ENCODE data around the gene PRPF39. TPM values are rescaled to one million over a fixed set of nuclear protein-coding genes. Genes with fewer than 3 reads are reported as not detected.

The PRPF39 gene
- total and polyA plus RNA-seq, 2 experiments from 2014 or later: 18.6 to 19.8 TPM

DNA sequence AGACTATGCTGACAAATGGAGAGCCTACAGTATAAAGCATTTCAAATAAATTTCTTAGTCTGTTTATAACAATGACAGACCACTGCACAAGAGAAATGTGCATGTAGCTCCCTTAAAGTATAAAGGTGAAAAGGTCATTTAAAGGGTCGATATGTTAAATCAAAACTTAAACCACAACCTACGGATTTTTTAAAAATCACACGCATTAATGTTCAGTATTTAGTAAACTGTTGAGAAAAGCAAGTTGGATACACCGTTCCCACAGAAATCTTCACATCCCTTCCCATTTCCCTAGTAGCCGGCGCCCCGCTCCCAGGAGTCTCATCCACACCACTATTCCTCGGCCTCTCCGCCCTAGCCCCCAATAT is 49.8 kb downstream of the PRPF39 start:
- peak overlapping the region; percentile 93 for H3K9ac ChIP-seq
- TF ChIP-seq EZH2phosphoT487 (IDR thresholded peaks at IDR 0.05; ENCODE audit: insufficient read depth, low read depth): no peak
- TF ChIP-seq EZH2 (IDR thresholded peaks at IDR 0.05; ENCODE audit: insufficient read depth, poor library complexity, severe bottlenecking): no peak
- H3K27ac ChIP-seq: peak overlapping the region; percentile 76
- peaks cover 21% of the 10 kb centered on the region; the same call in 1 of the 2 replicates for H3F3A ChIP-seq (ENCODE audit: insufficient read depth)
- no peaks in the 10 kb centered on the region for H3K9me2 ChIP-seq (ENCODE audit: insufficient read depth)
- H3K4me3 ChIP-seq: peak overlapping the region; percentile 90
- H3K4me1 ChIP-seq (ENCODE audit: insufficient read depth): peaks cover 21% of the 10 kb centered on the region
- H3K36me3 ChIP-seq (ENCODE audit: low read depth): peaks cover 7% of the 10 kb centered on the region; the same call in 1 of the 2 replicates
- H3K4me2 ChIP-seq (ENCODE audit: unreplicated experiment): peak overlapping the region; percentile 90
- no peaks in the 10 kb centered on the region for H3K9me3 ChIP-seq (ENCODE audit: low read depth)
- no peaks in the 10 kb centered on the region for H3K27me3 ChIP-seq (replicated peaks; ENCODE audit: insufficient read depth)
- in situ Hi-C loops (cut with MboI): no loop called here
- no peaks in the 10 kb centered on the region; the same call in 1 of the 2 replicates for H4K20me1 ChIP-seq (ENCODE audit: insufficient read depth)
- WGBS, 2 experiments (ENCODE audit: low coverage in 1 of 2, low lambda C conversion rate in 2 of 2, missing lambda C conversion rate in 2 of 2): 1% methylated on average over 9 of the region's 9 CpGs
- DNase-seq: no peak
- H3K79me2 ChIP-seq (ENCODE audit: insufficient read depth): peaks cover 78% of the 10 kb centered on the region
- H2AFZ ChIP-seq: peak overlapping the region; percentile 100

DNA sequence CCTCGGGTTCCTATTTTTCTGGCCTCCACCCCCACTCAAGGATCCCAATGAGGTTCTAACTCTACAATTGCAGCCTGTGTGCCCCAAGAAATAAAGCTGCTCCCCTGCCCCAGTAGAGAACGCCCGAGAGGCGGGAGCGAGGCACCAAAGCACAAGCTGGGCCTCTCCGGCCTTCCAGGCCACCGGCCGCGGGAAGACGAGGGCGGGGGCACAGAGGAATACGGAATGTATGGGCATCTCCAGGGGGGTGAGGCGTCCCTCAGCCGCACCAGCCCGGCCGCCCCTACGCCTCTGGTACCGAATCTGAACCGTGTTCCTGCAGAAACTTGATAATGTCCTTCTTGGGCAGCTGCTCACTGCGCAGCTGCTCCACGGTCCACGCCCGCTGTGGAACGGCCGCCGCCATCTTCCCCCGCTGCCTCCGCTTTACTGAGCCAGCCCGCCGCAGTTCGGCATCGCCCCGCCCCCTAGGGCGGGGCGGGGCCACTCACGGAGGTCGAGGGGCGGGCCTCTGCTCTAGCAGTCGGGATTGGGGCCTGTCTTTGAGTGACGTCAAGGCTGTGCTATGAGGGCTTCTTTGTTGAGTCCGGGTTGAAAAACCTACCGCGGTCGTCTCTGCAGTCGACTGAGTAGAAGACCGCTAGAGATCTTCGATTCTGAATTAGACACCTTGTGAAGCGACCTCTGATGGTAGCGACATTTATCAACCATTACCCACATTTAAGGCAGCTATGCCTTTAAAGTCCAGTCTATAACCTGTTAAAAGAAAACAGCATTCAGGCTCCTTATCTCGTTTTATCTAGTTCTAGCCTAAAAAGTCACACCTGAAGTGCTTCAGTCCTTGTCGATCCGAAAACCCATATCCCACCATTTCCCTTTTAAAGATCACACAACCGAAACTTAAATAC is 50.4 kb downstream of the PRPF39 start, which contains the start of gene FKBP3:
Gene FKBP3 (minus strand): TSS at position 431 of the 908 bp plus-strand sequence. CDS start 25 bp downstream, at position 406.
- Histone ChIP-seq H3K27ac (peak within 1 kb of the TSS; percentile 76), H3K9me3 (ENCODE audit: low read depth) (no peaks in the 10 kb centered on the region), H3K79me2 (ENCODE audit: insufficient read depth) (peaks cover 78% of the 10 kb centered on the region), H3K9me2 (ENCODE audit: insufficient read depth) (no peaks in the 10 kb centered on the region), H3K27me3 (replicated peaks; ENCODE audit: insufficient read depth) (no peaks in the 10 kb centered on the region), H3K9ac (peak within 1 kb of the TSS; percentile 93), H4K20me1 (ENCODE audit: insufficient read depth) (no peaks in the 10 kb centered on the region; the same call in 1 of the 2 replicates), H3F3A (ENCODE audit: insufficient read depth) (peaks cover 15% of the 10 kb centered on the region; the same call in 1 of the 2 replicates), H3K36me3 (ENCODE audit: low read depth) (0 out of 2 replicates have a peak, but pooled peaks cover under 1% of the 10 kb centered on the region), H3K4me3 (peak within 1 kb of the TSS; percentile 90), H3K4me1 (ENCODE audit: insufficient read depth) (peaks cover 21% of the 10 kb centered on the region), H2AFZ (peak within 1 kb of the TSS; percentile 100), H3K4me2 (ENCODE audit: unreplicated experiment) (peak within 1 kb of the TSS; percentile 93)
- peak; percentile 100 for DNase-seq
- TF ChIP-seq EZH2phosphoT487 (IDR thresholded peaks at IDR 0.05; ENCODE audit: insufficient read depth, low read depth): no peak
- TF ChIP-seq EZH2 (IDR thresholded peaks at IDR 0.05; ENCODE audit: insufficient read depth, poor library complexity, severe bottlenecking): no peak
- in situ Hi-C loops (cut with MboI): no loop called here
- 0 to 1% methylated on average over 49 to 53 of the region's 53 CpGs for WGBS, 2 experiments (ENCODE audit: low coverage in 1 of 2, low lambda C conversion rate in 2 of 2, missing lambda C conversion rate in 2 of 2)

- in situ Hi-C loops (cut with MboI): no loop called here
- Histone ChIP-seq H3K9me2 (ENCODE audit: insufficient read depth) (no peaks in the 10 kb centered on the region), H3F3A (ENCODE audit: insufficient read depth) (peaks cover 15% of the 10 kb centered on the region; the same call in 1 of the 2 replicates), H3K27me3 (replicated peaks; ENCODE audit: insufficient read depth) (no peaks in the 10 kb centered on the region), H4K20me1 (ENCODE audit: insufficient read depth) (no peaks in the 10 kb centered on the region; the same call in 1 of the 2 replicates), H3K4me1 (ENCODE audit: insufficient read depth) (peaks cover 21% of the 10 kb centered on the region), H3K9ac (peak overlapping the region; percentile 93), H3K4me3 (peak overlapping the region; percentile 90), H3K27ac (peak overlapping the region; percentile 76), H3K4me2 (ENCODE audit: unreplicated experiment) (peak overlapping the region; percentile 93), H3K36me3 (ENCODE audit: low read depth) (no peaks in the 10 kb centered on the region), H3K79me2 (ENCODE audit: insufficient read depth) (peaks cover 78% of the 10 kb centered on the region), H2AFZ (peak overlapping the region; percentile 100), H3K9me3 (ENCODE audit: low read depth) (no peaks in the 10 kb centered on the region)
- 0 to 1% methylated on average over 7 of the region's 7 CpGs for WGBS, 2 experiments (ENCODE audit: low coverage in 1 of 2, low lambda C conversion rate in 2 of 2, missing lambda C conversion rate in 2 of 2)
- peak; percentile 72 for DNase-seq
- TF ChIP-seq EZH2phosphoT487 (IDR thresholded peaks at IDR 0.05; ENCODE audit: insufficient read depth, low read depth) (no peak), EZH2 (IDR thresholded peaks at IDR 0.05; ENCODE audit: insufficient read depth, poor library complexity, severe bottlenecking) (no peak)
Observed at GRCh38 chr14:45135156-45135555, 51.2 kb downstream of the PRPF39 start.

GRCh38 chr14:45135659-45136395 is 51.9 kb downstream of the PRPF39 start, which contains the start of gene FANCM:
TSS of gene FANCM (plus strand) at chr14:45135930. CDS start at chr14:45136032, 102 bp downstream.
- peaks cover 78% of the 10 kb centered on the region for H3K79me2 ChIP-seq (ENCODE audit: insufficient read depth)
- peak within 1 kb of the TSS; percentile 100 for H2AFZ ChIP-seq
- H3K36me3 ChIP-seq (ENCODE audit: low read depth): no peaks in the 10 kb centered on the region
- WGBS, 2 experiments (ENCODE audit: low coverage in 1 of 2, low lambda C conversion rate in 2 of 2, missing lambda C conversion rate in 2 of 2): 0 to 1% methylated on average over 48 of the region's 48 CpGs
- H3K9ac ChIP-seq: peak within 1 kb of the TSS; percentile 93
- no peaks in the 10 kb centered on the region for H3K9me3 ChIP-seq (ENCODE audit: low read depth)
- H3K27ac ChIP-seq: peak within 1 kb of the TSS; percentile 76
- H3K4me2 ChIP-seq (ENCODE audit: unreplicated experiment): peak within 1 kb of the TSS; percentile 93
- in situ Hi-C loops (cut with MboI): no loop called here
- no peaks in the 10 kb centered on the region for H3K27me3 ChIP-seq (replicated peaks; ENCODE audit: insufficient read depth)
- H3F3A ChIP-seq (ENCODE audit: insufficient read depth): peaks cover 15% of the 10 kb centered on the region; the same call in 1 of the 2 replicates
- no peak for TF ChIP-seq EZH2 (IDR thresholded peaks at IDR 0.05; ENCODE audit: insufficient read depth, poor library complexity, severe bottlenecking)
- TF ChIP-seq EZH2phosphoT487 (IDR thresholded peaks at IDR 0.05; ENCODE audit: insufficient read depth, low read depth): no peak
- H4K20me1 ChIP-seq (ENCODE audit: insufficient read depth): no peaks in the 10 kb centered on the region
- peak; percentile 99 for DNase-seq
- no peaks in the 10 kb centered on the region for H3K9me2 ChIP-seq (ENCODE audit: insufficient read depth)
- H3K4me3 ChIP-seq: peak within 1 kb of the TSS; percentile 90
- H3K4me1 ChIP-seq (ENCODE audit: insufficient read depth): peaks cover 21% of the 10 kb centered on the region
